Ascending aorta (tissue), 2 donors: ENCODE measurements around the gene SUPT16H. TPM values are rescaled to one million over a fixed set of nuclear protein-coding genes. Genes with fewer than 3 reads are reported as not detected.
A peak's percentile ranks its signal among the peaks of the same experiment; 100 is the strongest.

Source experiments
- DNase-seq, 2 donors: peaks; one replicate each; pipeline ENCODE4 v3.0.0-alpha.2; 2019; ENCODE audit warnings: low spot score in 2 of 2
- H3K27ac ChIP-seq, 2 donors: fragments of 200-600 bp; sonication (generic); one replicate each; pipeline ENCODE4 v1.5.1; 2016 to 2017; ENCODE audit warnings: mild to moderate bottlenecking in 1 of 2
- H3K27me3 ChIP-seq: fragments of 200-600 bp; sonication (generic); one replicate; pipeline ENCODE4 v1.5.1; 2017
- H3K36me3 ChIP-seq, 2 donors: fragments of 200-600 bp; sonication (generic); one replicate each; pipeline ENCODE4 v1.5.1; 2016
- H3K4me1 ChIP-seq, 2 donors: fragments of 200-600 bp; sonication (generic); one replicate each; pipeline ENCODE4 v1.5.1; 2016 to 2017; ENCODE audit warnings: mild to moderate bottlenecking in 1 of 2
- H3K4me3 ChIP-seq, 2 donors: fragments of 200-600 bp; sonication (generic); one replicate each; pipeline ENCODE4 v1.5.1; 2016 to 2017; ENCODE audit warnings: mild to moderate bottlenecking in 1 of 2
- H3K9me3 ChIP-seq, 2 donors: fragments of 200-600 bp; sonication (generic); one replicate each; pipeline ENCODE4 v1.5.1; 2016
- CTCF ChIP-seq, 3 experiments: fragments of 200-600 bp in 2 of 3; fragments of 450-650 bp in 1 of 3; sonication (generic) in 2 of 3; IDR thresholded peaks; one replicate each; pipeline ENCODE4 v1.5.1; 2016 to 2019; ENCODE audit warnings: antibody characterized with exemption in 3 of 3, mild to moderate bottlenecking in 1 of 3, moderate library complexity in 1 of 3
- intact Hi-C: fragments of 100-400 bp; cut with DNase I; formaldehyde crosslinking; loops from one replicate; pipeline ENCODE4 v1.15.1; 2023
- total RNA-seq: library from RNA; depleted of rRNA; stranded (reverse); fragments of >200 nt; gene quantifications from one replicate; pipeline ENCODE4 v1.1.0, GENCODE V29; 2016

The SUPT16H gene
- total RNA-seq = 13.5 TPM

- H3K27ac ChIP-seq = peak within 1 kb of the TSS; percentile 88 to 90
- TF ChIP-seq CTCF (IDR thresholded peaks at IDR 0.05) = no peak
- H3K4me1 ChIP-seq = peaks cover 0 to 16% of the 10 kb centered on the region in 2 donors
- DNase-seq = peak; percentile 89 to 98
- intact Hi-C loops = loop anchor here (1.0 to 10.0 kb wide), 8 partner anchors 53 to 702 kb away; partner anchors contain the start of genes CHD8, HNRNPC, METTL17 and METTL3
- no peaks in the 10 kb centered on the region for H3K9me3 ChIP-seq
- no peaks in the 10 kb centered on the region for H3K27me3 ChIP-seq
- H3K36me3 ChIP-seq = peaks cover 16 to 23% of the 10 kb centered on the region in 2 donors
- peak within 1 kb of the TSS; percentile 63 to 79 for H3K4me3 ChIP-seq
Observed at GRCh38 chr14:21383848-21384493, at the start of gene SUPT16H. Gene SUPT16H (minus strand): TSS chr14:21384019. CDS start chr14:21383927, 92 bp downstream.

- no peak overlapping the region for H3K27ac ChIP-seq
- peaks cover 46 to 53% of the 10 kb centered on the region in 2 donors for H3K36me3 ChIP-seq
- intact Hi-C loops = loop anchor here (5.0 kb wide), 1 partner anchor 36 kb away; no protein-coding TSS in a partner anchor
- peaks cover 0 to 7% of the 10 kb centered on the region in 2 donors for H3K4me1 ChIP-seq
- no peak overlapping the region for H3K4me3 ChIP-seq
- no peak for DNase-seq
- no peak for TF ChIP-seq CTCF (IDR thresholded peaks at IDR 0.05)
- H3K27me3 ChIP-seq = no peaks in the 10 kb centered on the region
- H3K9me3 ChIP-seq = no peaks in the 10 kb centered on the region
Observed at GRCh38 chr14:21431126-21431525, 47.3 kb upstream of the SUPT16H start.

- no peaks in the 10 kb centered on the region for H3K9me3 ChIP-seq
- no peak overlapping the region for H3K4me3 ChIP-seq
- H3K4me1 ChIP-seq = no peaks in the 10 kb centered on the region
- TF ChIP-seq CTCF (IDR thresholded peaks at IDR 0.05) = no peak
- H3K36me3 ChIP-seq = peaks cover 65 to 71% of the 10 kb centered on the region in 2 donors
- no peak overlapping the region for H3K27ac ChIP-seq
- H3K27me3 ChIP-seq = no peaks in the 10 kb centered on the region
- intact Hi-C loops = no loop called here
- DNase-seq = no peak
Observed at GRCh38 chr14:21428930-21429329, 45.1 kb upstream of the SUPT16H start.

GRCh38 chr14:21426692-21427091, 42.9 kb upstream of the SUPT16H start:
- no peak for TF ChIP-seq CTCF (IDR thresholded peaks at IDR 0.05)
- Histone ChIP-seq H3K4me3 (no peak overlapping the region), H3K27me3 (no peaks in the 10 kb centered on the region), H3K27ac (no peak overlapping the region), H3K9me3 (no peaks in the 10 kb centered on the region), H3K4me1 (no peaks in the 10 kb centered on the region), H3K36me3 (peaks cover 83 to 91% of the 10 kb centered on the region in 2 donors)
- DNase-seq = no peak
- intact Hi-C loops = no loop called here

GRCh38 chr14:21419528-21419927, 35.7 kb upstream of the SUPT16H start:
- Histone ChIP-seq H3K36me3 (peaks cover 67 to 77% of the 10 kb centered on the region in 2 donors), H3K4me1 (no peaks in the 10 kb centered on the region), H3K4me3 (no peak overlapping the region), H3K27me3 (no peaks in the 10 kb centered on the region), H3K27ac (no peak overlapping the region), H3K9me3 (no peaks in the 10 kb centered on the region)
- DNase-seq = no peak
- no peak for TF ChIP-seq CTCF (IDR thresholded peaks at IDR 0.05)
- intact Hi-C loops = no loop called here
